Stimulated activated CD8-positive, alpha-beta memory T cell treated with anti-CD3 and anti-CD28 coated beads, Interleukin-12 subunit alpha, Interleukin-12 subunit beta, amount 100 ng/mL, for 24 hours (primary cell): ENCODE measurements around the gene JAZF1.

Experiments used
- DNase-seq: peaks from one replicate; pipeline ENCODE4 v3.0.0-alpha.2; 2020; ENCODE audit errors: extremely low read depth

The JAZF1 gene

DNA sequence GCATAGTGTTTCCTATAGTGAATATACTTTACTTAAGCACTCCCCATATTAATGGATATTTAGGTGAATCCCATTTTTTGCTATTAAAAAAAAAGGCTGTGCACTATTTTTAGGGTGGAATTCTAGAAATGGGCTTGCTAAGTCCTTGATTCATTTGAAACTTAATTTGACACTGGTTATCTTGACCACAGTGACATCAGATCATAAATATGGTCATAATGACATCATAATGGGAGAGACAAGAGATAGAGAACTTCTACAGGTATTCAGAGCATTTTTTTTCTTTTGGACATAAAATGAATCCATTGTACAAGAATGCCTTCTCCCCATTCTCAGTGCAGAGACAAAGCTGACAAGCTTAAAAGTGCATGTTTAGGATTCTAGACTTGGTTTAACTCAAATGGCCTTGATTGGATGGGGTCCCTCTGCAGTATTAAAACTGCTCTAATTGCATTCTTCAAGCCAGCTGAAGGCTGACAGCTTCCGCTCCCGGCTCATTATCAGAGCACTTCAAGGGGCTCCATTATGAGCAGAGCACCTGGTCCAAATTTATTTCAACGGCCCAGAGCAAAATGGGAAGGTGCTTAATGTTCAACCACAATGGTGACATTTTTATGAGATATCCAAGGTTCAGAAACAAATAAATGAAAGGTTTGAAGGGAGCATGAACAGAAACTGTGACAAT, 104.8 kb downstream of the JAZF1 start:
- no peak for DNase-seq

DNA sequence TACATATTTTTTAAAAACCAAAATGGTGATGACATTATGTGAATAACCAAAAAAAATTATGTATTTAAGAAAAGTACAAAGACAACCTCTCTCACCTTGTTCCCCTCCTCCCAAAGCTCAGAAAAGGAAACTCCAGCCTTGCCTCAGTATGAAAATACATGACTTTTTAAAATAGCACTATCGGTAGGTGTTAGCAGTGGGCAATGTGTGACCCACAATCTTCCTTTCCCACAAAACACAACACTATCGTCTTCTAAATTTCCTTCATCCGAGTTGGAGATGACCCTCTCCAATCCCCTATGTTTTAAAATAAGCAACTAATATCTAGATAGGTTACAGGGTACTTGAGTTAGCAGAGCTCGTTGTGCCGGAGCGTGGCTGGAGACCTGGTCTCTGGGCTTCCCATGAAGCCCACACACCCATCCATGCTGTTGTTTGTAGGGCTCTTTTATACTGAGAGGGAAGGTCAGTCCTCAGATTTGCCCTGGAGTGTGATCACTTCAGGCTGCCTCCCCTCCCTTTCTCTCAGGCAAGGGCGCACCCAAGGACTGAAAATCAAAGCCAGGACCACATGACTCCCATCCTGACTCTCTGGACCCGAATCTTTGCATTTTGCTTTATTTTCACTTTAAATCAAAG, 107.6 kb downstream of the JAZF1 start:
- no peak for DNase-seq

DNA sequence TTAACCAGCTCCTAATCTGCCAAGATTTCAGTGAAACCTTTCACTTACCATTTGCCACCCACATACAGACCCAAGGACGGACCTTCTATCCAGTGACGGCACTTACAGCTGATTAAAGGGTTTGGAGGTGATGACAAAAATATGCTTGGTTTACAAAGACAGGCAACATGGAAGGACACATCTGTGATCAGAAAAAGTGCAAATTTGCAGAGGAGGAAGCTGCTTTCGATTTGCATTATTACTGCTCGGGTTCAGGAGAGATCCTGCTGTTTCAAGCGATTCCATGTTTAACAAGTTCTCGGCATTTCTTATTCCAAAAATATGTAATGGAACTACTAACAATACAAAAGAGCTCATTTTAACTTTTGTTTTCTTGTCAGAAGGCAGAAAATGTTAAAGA, 109.0 kb downstream of the JAZF1 start:
- no peak for DNase-seq

DNA sequence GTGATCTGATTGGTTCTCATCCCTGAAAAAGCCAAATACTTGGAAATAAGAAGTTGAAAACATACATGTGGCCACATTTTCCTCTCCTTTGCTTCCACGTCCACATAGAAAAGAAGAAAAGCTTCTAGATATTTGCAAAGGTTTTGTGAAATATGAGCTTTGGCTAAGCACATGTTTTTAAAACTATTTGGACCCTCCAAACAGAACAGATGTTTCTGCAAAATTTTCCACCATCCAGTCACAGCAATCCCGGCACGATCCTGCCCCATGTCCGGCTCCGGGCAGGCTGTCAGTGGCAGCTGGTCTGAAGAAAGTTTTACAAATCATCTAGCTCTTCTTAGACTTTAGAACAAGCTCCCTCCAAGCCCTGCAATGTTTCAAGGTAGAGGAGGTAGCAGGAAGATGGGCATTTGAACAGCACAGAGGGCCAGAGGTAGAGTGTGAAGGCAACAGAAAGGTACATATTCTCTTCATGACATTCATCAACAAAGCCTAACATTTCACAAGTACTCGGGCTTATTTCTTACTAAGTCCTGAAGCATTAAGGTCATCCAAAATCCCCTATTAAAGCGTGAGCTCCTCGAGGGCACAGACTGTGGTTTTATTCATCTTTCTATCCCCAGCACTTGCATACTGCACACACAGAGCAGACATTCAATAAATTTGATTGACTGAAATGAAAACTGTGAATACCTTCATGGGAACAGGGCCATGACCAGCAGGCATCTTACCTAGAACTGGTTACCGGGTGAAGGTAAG, 110.1 kb downstream of the JAZF1 start:
- no peak for DNase-seq

DNA sequence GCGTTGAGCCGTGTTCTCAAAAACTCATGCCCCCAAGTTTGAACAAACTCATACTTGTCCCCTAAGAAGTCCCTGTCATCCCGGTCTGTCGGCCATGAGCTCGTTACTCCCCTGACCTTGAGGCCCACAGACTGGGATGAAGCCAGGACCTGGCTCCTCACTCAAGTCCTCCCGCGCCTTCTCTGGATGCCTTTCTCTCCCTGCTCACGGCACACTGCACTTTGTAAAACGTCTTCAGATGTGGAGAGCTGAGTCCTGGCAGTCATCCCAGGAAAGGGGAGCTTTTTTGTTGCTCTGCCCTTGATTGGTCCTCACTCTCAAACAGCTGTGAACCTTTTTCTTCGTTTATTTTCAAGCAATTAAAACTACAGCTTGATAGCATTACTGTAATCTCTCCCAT, 110.8 kb downstream of the JAZF1 start:
- no peak for DNase-seq

DNA sequence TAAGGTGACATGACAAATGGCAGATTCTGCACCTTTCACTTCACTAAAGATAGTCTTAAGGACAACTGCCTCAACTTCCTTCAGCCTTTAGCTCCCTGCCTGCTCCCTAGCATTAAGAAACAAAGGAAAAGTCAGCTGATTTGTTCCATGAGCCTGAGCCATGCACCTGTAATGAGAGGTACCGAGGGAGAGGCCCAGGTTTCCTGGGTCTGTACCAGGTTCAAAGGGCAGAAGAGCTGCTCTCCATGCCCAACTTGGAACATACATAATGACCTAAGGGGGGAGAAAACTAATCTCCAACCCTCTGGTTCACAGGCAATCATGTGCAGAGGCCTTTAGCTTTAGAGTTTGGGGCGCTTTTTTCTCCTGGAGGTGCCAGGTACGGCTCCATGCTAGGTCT, 111.2 kb downstream of the JAZF1 start:
- DNase-seq = no peak

DNA sequence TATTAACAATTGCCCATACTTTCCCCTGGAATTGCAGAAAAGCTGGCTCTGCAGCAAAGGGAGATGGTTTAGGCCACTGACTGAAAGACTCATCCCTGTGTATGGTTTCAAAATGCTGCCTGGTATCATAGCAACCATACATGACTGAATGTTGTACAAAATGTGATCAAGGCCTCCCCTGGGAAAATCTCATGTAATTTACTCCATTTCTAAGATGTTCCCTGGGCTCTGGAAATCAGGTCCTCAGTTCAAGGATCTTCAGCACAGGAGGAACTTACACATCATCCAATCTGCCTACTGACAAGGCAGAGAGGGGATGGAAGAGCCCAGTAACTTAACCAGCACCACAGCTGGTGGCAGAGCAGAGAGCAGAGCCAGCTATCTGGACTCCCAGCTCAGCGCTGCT, 111.8 kb downstream of the JAZF1 start:
- DNase-seq = no peak

DNA sequence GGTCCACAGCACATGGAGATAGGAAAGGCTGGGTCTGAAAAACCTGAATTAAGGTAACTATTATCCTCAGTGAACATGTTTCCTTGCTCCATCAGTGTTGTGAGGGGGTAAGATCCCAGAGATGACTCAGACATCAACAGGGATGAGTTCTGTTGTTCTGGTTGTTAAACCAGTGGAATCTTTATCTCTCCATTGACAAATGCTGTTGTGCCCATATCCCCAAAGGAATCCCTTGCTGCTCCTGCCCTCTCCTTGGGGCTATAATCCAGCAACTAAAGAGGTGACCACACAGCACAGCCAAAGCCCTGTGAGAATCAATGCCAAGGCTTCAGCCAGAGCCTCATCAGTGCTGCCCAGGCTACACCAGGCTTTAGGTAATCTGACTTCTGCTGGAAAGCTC, 113.4 kb downstream of the JAZF1 start:
- no peak for DNase-seq

DNA sequence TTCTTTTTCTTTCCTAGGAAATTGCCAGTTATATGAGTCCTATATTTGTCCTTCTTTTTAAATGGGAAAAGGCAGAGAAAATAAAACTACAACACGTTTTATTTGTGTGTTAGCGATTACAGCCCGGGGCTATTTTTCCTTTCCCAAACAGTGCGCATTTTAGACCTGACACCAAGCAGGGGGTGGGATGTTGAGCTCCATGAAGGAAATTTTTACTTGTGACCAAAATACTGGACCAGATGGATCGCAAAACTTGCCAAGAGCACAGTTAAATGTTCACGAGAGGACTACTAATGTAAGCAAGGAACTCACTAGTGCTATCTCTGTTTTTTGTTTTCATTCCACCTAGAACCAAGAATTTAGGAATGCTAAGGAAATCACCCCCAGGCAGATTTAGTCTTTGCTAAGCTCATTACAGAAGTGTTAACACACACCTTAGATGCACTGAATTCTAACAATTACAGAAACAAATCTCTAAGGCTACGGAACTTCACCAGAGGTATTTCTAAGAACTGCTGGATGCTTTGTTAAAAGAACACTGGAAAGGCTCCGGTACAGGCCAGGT, 114.8 kb downstream of the JAZF1 start:
- no peak for DNase-seq

DNA sequence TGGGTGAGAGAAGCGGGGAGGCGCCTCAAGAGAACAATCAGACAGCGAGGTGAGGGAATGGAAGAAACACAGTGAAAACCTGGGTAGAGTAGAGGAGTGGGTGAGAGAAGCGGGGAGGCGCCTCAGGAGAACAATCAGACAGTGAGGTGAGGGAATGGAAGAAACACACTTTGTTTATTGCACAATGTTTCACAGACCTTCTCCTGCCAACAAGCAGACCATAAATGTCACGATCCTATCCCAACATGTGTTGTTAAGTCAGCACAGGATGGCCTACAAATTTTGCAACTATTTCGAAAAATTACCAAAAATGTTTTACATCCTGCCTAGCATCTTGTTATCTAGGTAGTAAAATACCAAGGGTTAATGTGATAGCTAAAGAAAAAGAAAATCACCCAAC, 115.3 kb downstream of the JAZF1 start:
- no peak for DNase-seq

DNA sequence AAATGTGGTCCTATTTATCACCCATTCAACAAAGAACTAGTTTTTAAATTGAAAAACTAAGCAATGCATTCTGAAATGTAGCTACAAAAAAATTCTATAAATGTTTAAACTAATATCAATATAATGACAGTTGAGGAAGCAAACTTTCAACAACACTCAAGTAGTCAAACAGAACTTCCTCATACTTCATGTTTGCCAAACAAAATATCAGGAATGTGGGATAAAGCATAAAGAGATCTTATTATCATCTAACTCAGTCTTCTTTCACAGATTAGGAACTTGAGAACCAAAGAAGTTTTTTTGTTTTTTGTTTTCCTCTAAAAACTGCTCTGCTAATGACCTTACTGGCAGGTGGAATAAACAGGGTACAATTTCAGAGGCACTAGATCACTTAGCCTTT, 116.2 kb downstream of the JAZF1 start:
- no peak for DNase-seq

DNA sequence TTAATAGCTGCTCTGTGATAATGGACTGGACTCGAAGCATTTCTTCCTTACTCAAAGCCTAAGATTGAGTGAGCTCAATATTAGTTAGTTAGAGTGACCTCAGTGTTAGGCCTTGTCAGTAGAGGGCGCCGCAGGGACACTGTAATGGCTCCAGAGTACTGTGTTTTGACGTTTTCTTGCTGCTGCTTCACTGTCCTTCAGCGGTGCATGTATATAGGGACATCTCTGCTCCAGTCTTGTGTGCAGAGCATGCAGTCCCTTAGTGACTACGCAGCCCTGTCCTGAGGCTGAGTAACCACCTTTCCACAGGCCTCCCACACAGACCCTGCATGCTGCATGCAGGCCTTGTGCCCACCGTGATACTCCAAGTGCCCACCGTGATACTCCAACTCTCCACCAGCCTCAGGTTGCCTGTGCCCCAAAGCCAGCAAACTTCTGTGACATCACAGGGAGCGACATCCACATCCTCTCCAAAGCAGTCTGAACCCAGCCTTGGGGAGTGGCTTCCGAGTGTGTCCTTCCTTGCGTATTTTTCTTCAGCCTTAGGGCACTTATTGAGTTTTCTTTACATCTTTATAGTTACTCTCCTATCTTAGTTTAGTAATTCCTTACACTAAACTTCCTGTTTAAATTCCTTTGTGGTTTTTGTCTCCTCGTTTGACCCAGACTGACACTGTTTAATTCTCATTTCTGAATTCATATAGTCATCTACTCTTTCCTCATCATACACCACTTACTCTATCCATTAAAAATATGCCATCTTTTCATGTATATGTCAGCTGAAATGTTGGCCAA, 118.2 kb downstream of the JAZF1 start:
- DNase-seq = peak; percentile 30

DNA sequence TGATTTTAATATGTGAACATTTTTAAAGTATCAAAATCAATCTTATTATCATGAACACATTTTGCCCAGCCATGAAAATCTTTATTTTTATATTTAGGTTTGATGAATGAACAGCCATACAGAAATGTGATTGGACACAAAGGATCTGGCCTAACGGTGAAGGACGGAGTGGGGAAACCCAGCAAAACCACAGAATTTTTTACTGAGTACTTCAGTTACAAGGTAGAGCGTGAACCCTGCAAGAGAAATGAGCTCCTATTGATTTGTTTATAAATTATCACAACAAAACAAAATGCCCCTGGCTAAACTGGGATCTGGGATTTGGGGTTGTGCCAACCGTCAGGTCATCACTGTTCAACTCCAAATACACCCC, 118.8 kb downstream of the JAZF1 start:
- no peak for DNase-seq

DNA sequence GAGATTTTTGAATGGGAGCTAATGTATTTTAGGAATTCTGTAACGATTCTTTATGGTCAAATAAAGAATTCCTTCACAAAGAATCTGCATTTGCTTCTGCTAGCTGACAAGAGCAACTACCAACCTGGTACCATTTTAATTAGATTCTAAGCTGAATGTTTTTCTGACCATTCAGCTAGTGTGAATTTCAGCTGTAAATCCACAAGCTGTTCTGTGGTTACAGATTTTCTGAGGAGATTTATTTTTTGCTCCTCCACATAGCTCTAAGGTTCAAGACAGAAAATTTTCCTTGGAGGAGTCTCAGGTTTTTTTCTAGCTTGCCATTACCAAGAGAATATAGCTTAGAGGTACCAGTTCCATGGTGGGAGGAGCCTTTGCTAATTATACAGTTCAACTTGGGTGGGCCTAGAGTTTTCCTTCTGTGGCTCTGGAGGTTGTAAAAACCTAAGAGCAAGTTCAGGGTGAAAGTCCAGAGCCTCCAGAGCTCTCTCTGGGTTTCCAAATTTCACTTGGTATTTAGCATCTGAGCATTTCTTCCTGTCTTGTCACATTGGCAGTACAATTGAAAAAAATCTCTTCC, 120.1 kb downstream of the JAZF1 start:
- no peak for DNase-seq

DNA sequence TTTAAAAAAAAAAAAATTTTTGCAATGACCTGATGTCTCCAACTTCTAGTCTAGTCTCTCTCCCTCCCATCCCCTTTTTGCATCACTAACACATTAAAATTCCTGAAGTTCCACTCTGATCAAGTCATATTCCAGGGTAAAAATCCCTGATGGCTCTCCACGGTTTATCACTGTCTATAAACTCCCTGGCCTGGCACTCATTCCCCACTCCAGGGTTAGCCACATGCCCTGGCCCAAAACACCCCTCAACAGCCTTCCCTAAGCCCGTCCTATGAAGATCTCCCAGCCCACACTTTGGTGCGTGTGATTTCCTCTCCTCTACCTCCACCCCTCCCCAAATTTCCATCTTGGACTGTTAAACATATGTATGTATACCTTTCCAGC, 125.4 kb downstream of the JAZF1 start:
- no peak for DNase-seq

DNA sequence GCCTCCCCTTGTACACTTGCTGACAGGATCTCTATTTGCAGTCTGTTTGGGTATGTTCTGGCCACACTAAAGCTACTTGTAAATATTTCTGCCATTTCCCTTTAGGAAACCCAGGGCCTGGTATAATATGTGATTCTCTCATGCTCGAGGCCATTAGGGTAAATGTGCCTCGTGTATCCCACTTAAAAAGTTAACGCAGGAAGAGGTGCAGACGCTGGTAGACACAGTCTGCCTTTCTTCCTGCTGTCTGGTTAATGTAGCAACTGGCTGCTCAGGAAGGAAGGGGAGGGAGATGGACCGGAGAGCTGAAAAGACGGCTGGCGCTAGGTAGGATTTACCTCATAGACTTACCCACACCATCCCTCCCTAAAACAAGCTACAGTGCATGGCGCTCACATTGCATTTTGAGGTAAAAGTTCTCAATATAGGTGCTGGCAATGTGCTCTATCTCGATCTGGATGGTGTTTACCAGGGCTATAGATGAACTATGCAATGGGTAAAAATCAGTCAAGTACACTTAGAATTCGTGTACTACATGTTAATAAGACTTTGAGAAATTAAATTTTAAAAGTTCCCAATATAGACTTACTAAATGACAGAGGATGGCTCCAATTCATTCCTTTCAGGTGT, 125.9 kb downstream of the JAZF1 start:
- no peak for DNase-seq

DNA sequence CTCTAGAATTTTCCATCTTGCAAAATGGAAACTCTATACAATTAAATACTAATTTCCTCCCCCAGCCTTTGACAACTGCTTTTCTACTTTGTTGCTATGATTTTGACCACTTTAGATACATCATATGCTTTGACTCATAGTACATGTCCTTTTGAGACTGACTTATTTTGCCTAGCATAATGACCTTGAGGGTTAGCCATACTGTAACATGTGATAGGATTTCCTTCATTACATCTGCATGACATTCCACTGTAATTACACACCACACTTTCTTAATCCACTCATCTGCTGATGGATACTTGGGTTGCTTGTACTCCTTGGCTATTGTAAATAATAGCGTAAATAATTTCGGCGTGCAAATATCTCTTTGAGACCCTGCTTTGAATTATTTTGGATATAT, 127.7 kb downstream of the JAZF1 start:
- DNase-seq = no peak

DNA sequence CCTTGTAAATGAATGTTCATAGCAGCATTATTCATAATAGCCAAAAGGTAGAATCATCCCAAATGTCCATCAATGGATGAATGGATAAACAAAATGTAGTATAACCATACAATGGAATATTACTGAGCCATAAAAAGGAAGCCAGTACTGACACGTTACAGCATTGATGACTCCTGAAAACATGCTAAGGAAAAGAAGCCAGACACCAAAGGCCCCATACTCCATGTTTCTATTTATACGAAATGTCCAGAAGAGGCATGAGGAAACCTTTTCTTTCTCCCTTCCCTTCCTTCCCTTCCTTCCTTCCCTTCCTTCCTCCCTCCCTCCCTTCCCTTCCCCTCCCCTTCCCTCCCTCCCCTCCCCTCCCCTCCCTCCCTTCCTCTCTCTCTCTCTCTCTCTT, 131.9 kb downstream of the JAZF1 start:
- no peak for DNase-seq

DNA sequence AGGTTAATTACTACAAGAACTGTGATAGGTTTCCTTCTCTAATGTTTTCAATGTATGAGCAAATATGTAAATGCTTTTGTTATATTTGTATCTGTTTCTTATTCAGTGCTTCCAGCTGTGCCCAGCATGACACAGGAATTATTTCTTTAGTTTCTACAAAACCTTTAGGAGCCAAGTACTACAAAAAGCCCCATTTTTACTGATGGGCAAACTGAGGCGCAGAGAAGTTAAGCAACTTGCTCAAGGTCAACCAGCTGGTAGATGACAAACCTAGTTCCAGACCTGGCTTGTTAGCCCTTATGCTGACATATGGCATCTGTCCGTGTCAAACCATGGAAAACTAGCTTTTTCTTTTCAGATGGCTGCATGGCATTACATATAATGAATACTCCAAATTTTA, 134.6 kb downstream of the JAZF1 start:
- no peak for DNase-seq

DNA sequence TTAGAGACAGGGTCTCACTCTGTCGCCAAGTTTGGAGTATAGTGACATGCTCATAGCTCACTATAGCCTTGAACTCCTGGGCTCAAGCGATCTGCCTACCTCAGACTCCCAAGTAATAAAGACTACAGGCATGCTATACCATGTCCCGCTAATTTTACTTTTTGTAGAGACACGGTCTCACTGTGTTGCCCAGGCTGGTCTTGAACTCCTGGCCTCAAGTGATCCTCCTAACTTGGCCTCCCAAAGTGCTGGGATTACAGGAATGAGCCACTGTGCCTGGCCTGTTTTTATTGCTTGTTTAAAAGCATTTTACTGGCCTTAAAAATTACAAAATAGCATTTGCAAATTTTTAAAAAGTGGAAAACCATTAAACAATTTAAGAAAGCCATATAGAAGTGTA, 135.0 kb downstream of the JAZF1 start:
- no peak for DNase-seq

DNA sequence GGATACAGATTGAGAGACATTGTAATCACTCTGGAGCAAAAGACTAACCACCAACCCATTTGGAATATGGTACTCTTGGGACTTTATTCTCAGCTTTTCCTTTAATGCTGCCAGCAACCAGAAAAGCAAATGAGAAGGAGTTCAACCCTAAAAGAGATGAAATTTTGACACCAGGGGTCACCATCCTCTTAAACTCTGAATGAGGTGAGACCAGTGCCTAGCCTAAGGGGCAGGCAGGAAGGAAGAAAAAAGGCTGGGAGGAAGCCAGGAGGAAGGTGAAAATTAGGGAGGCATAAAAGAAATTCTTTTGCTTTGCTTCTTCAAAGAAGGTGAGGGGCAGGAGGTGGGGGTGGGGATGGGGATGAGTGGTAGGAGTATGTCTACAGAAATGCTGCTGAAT, 135.8 kb downstream of the JAZF1 start:
- DNase-seq = no peak
